Measurements from ENCODE around the gene PPP1R1C. TPM values are rescaled to one million over a fixed set of nuclear protein-coding genes. Genes with fewer than 3 reads are reported as not detected.

The PPP1R1C gene
- total and polyA plus RNA-seq, 2 experiments from 2014 or later: 3.5 to 18.8 TPM

GRCh38 chr2:181991171-181991885, 5.7 kb downstream of the PPP1R1C start:
- TF ChIP-seq STAT1 (IDR thresholded peaks at IDR 0.05; ENCODE audit: unreplicated experiment) (no peak), ZNF114 (CRISPR knock-in tag; IDR thresholded peaks at IDR 0.05) (no peak)
- TF ChIP-seq, protein P1, sequence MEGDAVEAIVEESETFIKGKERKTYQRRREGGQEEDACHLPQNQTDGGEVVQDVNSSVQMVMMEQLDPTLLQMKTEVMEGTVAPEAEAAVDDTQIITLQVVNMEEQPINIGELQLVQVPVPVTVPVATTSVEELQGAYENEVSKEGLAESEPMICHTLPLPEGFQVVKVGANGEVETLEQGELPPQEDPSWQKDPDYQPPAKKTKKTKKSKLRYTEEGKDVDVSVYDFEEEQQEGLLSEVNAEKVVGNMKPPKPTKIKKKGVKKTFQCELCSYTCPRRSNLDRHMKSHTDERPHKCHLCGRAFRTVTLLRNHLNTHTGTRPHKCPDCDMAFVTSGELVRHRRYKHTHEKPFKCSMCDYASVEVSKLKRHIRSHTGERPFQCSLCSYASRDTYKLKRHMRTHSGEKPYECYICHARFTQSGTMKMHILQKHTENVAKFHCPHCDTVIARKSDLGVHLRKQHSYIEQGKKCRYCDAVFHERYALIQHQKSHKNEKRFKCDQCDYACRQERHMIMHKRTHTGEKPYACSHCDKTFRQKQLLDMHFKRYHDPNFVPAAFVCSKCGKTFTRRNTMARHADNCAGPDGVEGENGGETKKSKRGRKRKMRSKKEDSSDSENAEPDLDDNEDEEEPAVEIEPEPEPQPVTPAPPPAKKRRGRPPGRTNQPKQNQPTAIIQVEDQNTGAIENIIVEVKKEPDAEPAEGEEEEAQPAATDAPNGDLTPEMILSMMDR (conservative IDR thresholded peaks at IDR 0.05; ENCODE audit: low read depth in 2 of 2): no peak
- H3K4me3 Mint-ChIP-seq: no peak overlapping the region
- H2AFZ ChIP-seq: no peak overlapping the region
- H3K27ac Mint-ChIP-seq: no peak overlapping the region
- no peaks in the 10 kb centered on the region for H3F3A ChIP-seq (replicated peaks; ENCODE audit: low read depth)
- DNase-seq (ENCODE audit: low spot score) (no peak), ATAC-seq (no peak)
- no peaks in the 10 kb centered on the region for H3K9me3 Mint-ChIP-seq
- H4K20me1 ChIP-seq (replicated peaks; ENCODE audit: insufficient read depth): no peaks in the 10 kb centered on the region
- no peaks in the 10 kb centered on the region for H3K4me1 ChIP-seq (ENCODE audit: insufficient read depth)
- H3K27me3 Mint-ChIP-seq (ENCODE audit: insufficient read depth, low read depth, poor library complexity): no peaks in the 10 kb centered on the region
- H3K4me3 ChIP-seq: no peak overlapping the region
- H3K4me2 ChIP-seq: no peak overlapping the region
- no peaks in the 10 kb centered on the region for H3K27me3 ChIP-seq (ENCODE audit: insufficient read depth)
- H3K36me3 ChIP-seq (ENCODE audit: insufficient read depth): no peaks in the 10 kb centered on the region
- no peaks in the 10 kb centered on the region; the same call in 2 of the 3 replicates for H3K4me1 Mint-ChIP-seq
- H3K36me3 Mint-ChIP-seq (ENCODE audit: low read depth): no peaks in the 10 kb centered on the region
- no peaks in the 10 kb centered on the region for H3K79me2 ChIP-seq (replicated peaks; ENCODE audit: insufficient read depth)
- H3K27ac ChIP-seq (ENCODE audit: low read depth): no peak overlapping the region
- H3K9me2 ChIP-seq (ENCODE audit: insufficient read depth): no peaks in the 10 kb centered on the region

GRCh38 chr2:181992776-181993175, 7.1 kb downstream of the PPP1R1C start:
- H3K36me3 Mint-ChIP-seq (ENCODE audit: low read depth): no peaks in the 10 kb centered on the region
- H3K9me3 Mint-ChIP-seq: no peaks in the 10 kb centered on the region
- no peaks in the 10 kb centered on the region for H3K9me2 ChIP-seq (ENCODE audit: insufficient read depth)
- no peak overlapping the region for H3K27ac Mint-ChIP-seq
- DNase-seq (ENCODE audit: low spot score): no peak
- no peak overlapping the region for H3K4me3 Mint-ChIP-seq
- no peak overlapping the region for H3K4me2 ChIP-seq
- H3K4me3 ChIP-seq: no peak overlapping the region
- no peak overlapping the region for H3K27ac ChIP-seq (ENCODE audit: low read depth)
- no peak overlapping the region for H2AFZ ChIP-seq
- no peaks in the 10 kb centered on the region; the same call in 2 of the 3 replicates for H3K4me1 Mint-ChIP-seq
- H3K36me3 ChIP-seq (ENCODE audit: insufficient read depth): no peaks in the 10 kb centered on the region
- no peak for ATAC-seq
- H3F3A ChIP-seq (replicated peaks; ENCODE audit: low read depth): no peaks in the 10 kb centered on the region
- H4K20me1 ChIP-seq (replicated peaks; ENCODE audit: insufficient read depth): no peaks in the 10 kb centered on the region
- no peaks in the 10 kb centered on the region for H3K27me3 ChIP-seq (ENCODE audit: insufficient read depth)
- H3K4me1 ChIP-seq (ENCODE audit: insufficient read depth): no peaks in the 10 kb centered on the region
- H3K79me2 ChIP-seq (replicated peaks; ENCODE audit: insufficient read depth): no peaks in the 10 kb centered on the region
- no peaks in the 10 kb centered on the region for H3K27me3 Mint-ChIP-seq (ENCODE audit: insufficient read depth, low read depth, poor library complexity)
- TF ChIP-seq, protein P2, sequence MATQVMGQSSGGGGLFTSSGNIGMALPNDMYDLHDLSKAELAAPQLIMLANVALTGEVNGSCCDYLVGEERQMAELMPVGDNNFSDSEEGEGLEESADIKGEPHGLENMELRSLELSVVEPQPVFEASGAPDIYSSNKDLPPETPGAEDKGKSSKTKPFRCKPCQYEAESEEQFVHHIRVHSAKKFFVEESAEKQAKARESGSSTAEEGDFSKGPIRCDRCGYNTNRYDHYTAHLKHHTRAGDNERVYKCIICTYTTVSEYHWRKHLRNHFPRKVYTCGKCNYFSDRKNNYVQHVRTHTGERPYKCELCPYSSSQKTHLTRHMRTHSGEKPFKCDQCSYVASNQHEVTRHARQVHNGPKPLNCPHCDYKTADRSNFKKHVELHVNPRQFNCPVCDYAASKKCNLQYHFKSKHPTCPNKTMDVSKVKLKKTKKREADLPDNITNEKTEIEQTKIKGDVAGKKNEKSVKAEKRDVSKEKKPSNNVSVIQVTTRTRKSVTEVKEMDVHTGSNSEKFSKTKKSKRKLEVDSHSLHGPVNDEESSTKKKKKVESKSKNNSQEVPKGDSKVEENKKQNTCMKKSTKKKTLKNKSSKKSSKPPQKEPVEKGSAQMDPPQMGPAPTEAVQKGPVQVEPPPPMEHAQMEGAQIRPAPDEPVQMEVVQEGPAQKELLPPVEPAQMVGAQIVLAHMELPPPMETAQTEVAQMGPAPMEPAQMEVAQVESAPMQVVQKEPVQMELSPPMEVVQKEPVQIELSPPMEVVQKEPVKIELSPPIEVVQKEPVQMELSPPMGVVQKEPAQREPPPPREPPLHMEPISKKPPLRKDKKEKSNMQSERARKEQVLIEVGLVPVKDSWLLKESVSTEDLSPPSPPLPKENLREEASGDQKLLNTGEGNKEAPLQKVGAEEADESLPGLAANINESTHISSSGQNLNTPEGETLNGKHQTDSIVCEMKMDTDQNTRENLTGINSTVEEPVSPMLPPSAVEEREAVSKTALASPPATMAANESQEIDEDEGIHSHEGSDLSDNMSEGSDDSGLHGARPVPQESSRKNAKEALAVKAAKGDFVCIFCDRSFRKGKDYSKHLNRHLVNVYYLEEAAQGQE (IDR thresholded peaks at IDR 0.05; ENCODE audit: unreplicated experiment): no peak
- TF ChIP-seq STAT1 (IDR thresholded peaks at IDR 0.05; ENCODE audit: unreplicated experiment) (no peak), ZNF462 (CRISPR knock-in tag; IDR thresholded peaks at IDR 0.05) (no peak), POLR2AphosphoS5 (IDR thresholded peaks at IDR 0.05; ENCODE audit: low read depth) (no peak), ZNF114 (CRISPR knock-in tag; IDR thresholded peaks at IDR 0.05) (no peak), JUNB (IDR thresholded peaks at IDR 0.05; ENCODE audit: unreplicated experiment) (no peak), CREB1 (CRISPR knock-in tag; IDR thresholded peaks at IDR 0.05; ENCODE audit: low read depth) (no peak)

Measured in GM23338 (cell line).